HEK293T (cell line): ENCODE data around the gene PAAF1.

Source experiments
- ARNT ChIP-seq: fragments of 450-650 bp; IDR thresholded peaks from 2 replicates; pipeline ENCODE4 v1.6.1; 2017; ENCODE audit warnings: mild to moderate bottlenecking
- BHLHE40 ChIP-seq: fragments of 450-650 bp; IDR thresholded peaks from 2 replicates; pipeline ENCODE4 v1.6.1; 2016; ENCODE audit warnings: mild to moderate bottlenecking, moderate library complexity, borderline replicate concordance
- ELF4 ChIP-seq: fragments of 450-650 bp; IDR thresholded peaks from 2 replicates; pipeline ENCODE4 v1.6.1; 2017; ENCODE audit warnings: antibody characterized with exemption
- FOXA1 ChIP-seq: fragments of 450-650 bp; IDR thresholded peaks from 2 replicates; pipeline ENCODE4 v1.6.1; 2016; ENCODE audit warnings: mild to moderate bottlenecking
- FOXK2 ChIP-seq: fragments of 450-650 bp; IDR thresholded peaks from 2 replicates; pipeline ENCODE4 v1.6.1; 2016; ENCODE audit warnings: mild to moderate bottlenecking
- FOXM1 ChIP-seq: fragments of 450-650 bp; IDR thresholded peaks from 2 replicates; pipeline ENCODE4 v1.6.1; 2017; ENCODE audit warnings: mild to moderate bottlenecking, borderline replicate concordance
- HDGF ChIP-seq: fragments of 450-650 bp; IDR thresholded peaks from 2 replicates; pipeline ENCODE4 v1.6.1; 2017; ENCODE audit warnings: antibody characterized with exemption, borderline replicate concordance
- L3MBTL2 ChIP-seq: fragments of 450-650 bp; conservative IDR thresholded peaks from 2 replicates; pipeline ENCODE4 v1.6.1; 2016; ENCODE audit warnings: mild to moderate bottlenecking
- NFRKB ChIP-seq: fragments of 450-650 bp; IDR thresholded peaks from 2 replicates; pipeline ENCODE4 v1.6.1; 2016; ENCODE audit warnings: mild to moderate bottlenecking, moderate library complexity
- SP1 ChIP-seq: fragments of 450-650 bp; IDR thresholded peaks from 2 replicates; pipeline ENCODE4 v1.6.1; 2017
- SUZ12 ChIP-seq: fragments of 450-650 bp; IDR thresholded peaks from 2 replicates; pipeline ENCODE4 v1.6.1; 2016; ENCODE audit warnings: mild to moderate bottlenecking
- TARDBP ChIP-seq: fragments of 450-650 bp; IDR thresholded peaks from 2 replicates; pipeline ENCODE4 v1.6.1; 2016
- ZNF384 ChIP-seq: fragments of 450-650 bp; IDR thresholded peaks from 2 replicates; pipeline ENCODE4 v1.6.1; 2016
- TF ChIP-seq, protein P1 (sequence below): fragments of 450-650 bp; IDR thresholded peaks from 2 replicates; pipeline ENCODE4 v1.6.1; 2016

- TF ChIP-seq SP1, result no peak
- no peak for TF ChIP-seq FOXK2
- no peak for TF ChIP-seq BHLHE40
- no peak for TF ChIP-seq NFRKB
- no peak for TF ChIP-seq FOXM1
- no peak for TF ChIP-seq ARNT
- no peak for TF ChIP-seq SUZ12
- no peak for TF ChIP-seq ZNF384
- no peak for TF ChIP-seq TARDBP
- TF ChIP-seq HDGF, result no peak
- no peak for TF ChIP-seq ELF4
- TF ChIP-seq FOXA1, result no peak
- TF ChIP-seq, protein P1, sequence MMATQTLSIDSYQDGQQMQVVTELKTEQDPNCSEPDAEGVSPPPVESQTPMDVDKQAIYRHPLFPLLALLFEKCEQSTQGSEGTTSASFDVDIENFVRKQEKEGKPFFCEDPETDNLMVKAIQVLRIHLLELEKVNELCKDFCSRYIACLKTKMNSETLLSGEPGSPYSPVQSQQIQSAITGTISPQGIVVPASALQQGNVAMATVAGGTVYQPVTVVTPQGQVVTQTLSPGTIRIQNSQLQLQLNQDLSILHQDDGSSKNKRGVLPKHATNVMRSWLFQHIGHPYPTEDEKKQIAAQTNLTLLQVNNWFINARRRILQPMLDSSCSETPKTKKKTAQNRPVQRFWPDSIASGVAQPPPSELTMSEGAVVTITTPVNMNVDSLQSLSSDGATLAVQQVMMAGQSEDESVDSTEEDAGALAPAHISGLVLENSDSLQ, result no peak
- no peak for TF ChIP-seq L3MBTL2
These were observed 101.2 kb downstream of the PAAF1 start for GRCh38 chr11:73977856-73978519.
